A172 (cell line): ENCODE data around the gene OSBPL10. TPM values are rescaled to one million over a fixed set of nuclear protein-coding genes. Genes with fewer than 3 reads are reported as not detected.

Experiments
- DNase-seq: peaks from one replicate; pipeline ENCODE4 v3.0.0-alpha.2; 2015; ENCODE audit warnings: low spot score
- total RNA-seq: library from RNA; depleted of rRNA; stranded (reverse); fragments of >200 nt; shearing (Covaris generic); gene quantifications from 2 replicates; pipeline ENCODE4 v1.2.3, GENCODE V29; 2014

The OSBPL10 gene
- total RNA-seq, 1 experiment from 2014 or later, result 24.2 TPM

DNA sequence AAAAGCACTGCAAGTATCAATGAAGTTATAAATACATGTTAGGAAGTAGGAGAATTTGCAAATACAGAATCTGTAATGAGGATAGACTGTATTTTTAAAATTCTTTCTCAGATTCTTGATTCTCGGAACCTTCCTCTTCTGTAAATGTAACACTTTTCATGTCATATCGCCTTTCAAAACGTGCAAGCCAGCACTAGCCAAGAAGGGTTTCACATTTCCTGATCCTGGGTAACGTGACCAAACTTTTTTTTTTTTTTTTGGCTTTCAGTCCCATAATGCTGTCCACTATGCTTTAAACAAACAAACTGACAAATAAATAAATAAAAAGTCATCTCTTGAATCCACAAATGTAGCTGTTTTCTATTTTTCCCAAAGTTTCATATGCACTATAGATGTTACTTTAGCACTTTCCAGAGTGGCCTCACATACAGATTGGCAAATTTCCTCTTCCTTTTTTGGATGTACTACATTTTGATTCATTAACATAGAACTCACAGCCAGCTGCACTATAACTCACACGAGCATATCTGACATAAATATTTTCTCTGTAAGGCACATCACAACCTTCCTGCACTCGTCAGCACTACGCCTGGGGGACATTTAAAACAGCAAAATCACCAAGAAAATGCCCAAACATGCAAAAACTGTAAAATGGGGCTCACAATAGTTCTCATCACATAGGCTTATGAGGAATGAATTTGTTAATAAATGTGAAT lies 208.1 kb downstream of the OSBPL10 start:
- no peak for DNase-seq

DNA sequence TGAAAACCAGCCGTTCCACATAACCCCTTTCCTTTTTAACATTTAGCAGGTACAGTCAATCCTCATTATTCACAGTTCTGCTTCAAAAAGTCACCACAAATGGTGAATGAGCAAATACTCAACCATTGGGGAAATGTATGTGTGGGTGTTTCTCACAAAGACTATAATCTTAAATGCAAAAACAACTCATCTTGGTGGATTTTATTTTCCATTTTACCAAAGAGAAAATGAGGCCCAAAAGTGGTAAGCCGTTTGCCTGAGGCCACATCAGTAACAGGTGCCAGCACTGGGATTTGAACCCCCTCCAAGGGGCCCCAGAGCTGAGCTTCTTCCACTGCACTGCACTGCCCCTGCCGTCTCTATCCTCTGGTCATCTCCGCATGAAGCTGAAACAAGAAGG lies 208.8 kb downstream of the OSBPL10 start:
- no peak for DNase-seq

DNA sequence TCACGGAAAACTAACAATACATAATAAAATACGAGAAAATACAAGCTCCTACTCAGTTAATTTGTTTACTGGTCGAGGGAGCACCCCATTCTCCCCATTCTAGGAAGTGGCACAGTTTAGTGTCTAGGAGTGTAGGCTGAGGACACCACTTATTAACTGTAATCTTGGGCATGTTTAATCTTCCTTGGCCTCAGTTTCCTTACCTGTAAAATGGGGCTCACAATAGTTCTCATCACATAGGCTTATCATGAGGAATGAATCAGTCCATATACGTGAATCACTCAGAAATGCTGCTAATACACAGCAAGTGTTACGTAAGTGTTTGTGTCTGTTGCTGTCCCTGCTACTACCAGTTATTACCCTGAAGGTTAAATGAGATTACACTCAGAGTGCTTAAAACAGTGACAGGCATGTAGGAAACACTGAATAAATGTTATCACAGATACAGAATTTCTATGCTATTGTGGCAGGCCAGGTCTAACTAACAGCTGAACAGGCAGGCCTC lies 210.2 kb downstream of the OSBPL10 start:
- DNase-seq, result no peak

DNA sequence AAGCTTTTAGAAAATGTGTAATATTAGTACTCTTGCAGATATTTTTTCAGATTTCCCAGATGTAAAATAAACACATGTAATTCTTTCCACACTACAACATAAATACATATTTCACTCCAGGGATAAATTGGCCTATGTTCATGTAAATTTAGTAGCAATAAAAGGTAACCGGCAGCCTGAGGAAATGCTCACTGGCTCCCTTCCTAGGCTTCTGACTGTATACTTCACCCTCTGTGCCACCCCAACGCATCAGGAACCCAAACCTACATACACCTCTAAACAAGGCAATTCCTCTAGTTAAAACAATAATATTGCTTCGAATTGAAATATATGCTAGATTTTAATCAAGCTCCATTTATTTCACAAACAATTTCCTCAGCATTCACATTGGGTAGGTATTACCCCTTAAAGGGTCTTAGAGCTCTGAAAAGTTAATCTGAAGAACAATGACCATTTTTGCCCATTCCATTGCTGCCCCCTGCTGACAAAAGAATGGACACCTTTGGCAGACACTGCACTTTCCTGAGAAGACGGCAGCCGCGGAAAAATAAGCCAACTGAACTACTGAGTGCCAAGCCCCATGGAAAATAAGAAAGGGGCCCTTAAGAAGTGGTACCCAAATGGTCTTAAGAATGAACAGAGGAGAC lies 212.5 kb downstream of the OSBPL10 start:
- DNase-seq, result peak; percentile 43

DNA sequence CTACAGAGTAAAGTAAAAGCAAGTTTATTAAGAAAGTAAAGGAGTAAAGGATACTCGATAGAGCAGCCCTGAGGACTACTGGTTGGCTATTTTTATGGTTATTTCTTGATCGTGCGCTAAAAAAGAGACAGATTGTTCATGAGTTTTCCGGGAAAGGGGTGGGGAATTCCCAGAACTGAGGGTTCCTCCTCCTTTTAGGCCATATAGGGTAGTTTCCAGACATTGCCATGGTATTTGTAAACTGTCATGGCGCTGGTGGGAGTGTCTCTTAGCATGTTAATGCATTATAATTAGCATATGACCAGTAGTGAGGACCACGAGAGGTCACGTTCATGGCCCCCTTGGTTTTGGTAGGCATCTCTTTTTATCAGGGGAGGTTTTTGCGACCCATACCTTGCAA lies 213.1 kb downstream of the OSBPL10 start:
- no peak for DNase-seq

DNA sequence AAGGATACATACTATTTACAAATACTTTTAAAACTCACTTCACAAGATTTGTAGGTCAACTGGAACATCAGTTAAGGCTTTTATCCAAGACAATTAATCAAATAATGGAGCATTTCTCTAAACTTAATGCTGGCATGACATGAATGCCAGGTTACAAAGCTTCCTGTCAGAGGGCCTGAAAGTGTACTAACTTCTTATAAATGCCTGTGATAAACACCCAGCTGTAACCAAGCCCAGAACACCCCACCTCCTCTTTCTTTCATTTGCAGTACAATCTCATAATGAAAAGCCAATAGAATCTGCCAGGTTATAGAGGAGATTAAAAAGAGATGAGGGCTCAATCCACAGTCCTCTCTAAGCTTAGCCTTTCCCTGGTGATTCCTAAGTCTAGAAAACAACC lies 214.4 kb downstream of the OSBPL10 start:
- no peak for DNase-seq

DNA sequence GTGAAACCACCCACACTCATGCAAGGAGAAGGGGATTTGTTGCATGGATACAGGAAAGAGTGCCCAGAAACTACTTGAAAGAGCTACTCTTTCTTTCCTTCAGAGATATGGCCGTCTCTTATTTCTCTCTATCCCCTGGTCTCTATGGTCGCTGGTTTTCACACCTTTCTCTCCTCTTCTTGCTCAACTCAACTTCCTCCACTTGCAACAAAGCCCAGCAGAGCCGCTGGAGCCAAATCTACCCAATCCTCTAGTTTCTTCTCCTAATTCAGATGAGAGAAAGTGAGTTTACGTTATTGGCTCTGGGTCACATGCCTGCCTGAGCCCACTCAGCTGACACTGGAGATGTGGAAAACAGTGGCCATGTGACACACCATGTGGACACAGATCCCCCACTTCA lies 215.2 kb downstream of the OSBPL10 start:
- DNase-seq, result no peak

DNA sequence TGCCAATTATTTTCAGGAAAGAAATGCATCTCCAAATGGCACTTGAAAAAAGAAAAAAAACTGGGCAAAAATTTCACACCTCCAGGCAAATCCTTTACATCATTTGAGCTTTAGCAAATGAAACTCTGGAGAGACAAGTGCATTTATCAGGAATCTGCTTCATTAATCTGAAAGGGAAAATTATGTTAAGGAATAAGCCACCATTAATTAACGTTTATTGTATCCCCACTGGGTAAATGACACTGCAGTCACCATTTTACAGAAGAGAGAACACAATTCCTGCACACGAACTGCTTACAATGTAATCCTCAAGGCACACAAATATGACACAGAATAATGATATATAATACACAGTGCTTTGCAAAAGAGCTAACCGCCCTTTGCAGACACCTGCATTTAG lies 217.3 kb downstream of the OSBPL10 start:
- no peak for DNase-seq

DNA sequence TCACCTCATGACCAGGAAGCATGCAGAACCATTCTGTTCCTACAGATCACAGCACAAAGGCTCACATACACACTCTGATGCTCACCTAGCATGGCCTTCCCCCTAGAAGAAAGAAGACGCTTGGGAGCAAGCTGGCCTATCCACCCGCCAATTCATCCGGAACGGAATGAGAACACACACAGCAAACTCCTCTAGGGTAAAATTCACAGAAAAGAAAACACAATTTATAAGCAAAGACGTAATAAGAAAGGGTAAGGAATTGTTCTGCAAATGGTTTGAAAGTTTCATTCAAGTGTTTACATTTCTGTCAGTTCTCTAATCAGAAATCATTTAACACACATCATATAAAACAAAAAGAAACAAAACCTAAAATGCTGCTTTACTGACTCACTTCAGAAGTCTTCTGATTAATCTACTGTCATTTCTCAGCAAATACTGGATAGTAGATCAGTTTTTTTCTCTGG lies 218.1 kb downstream of the OSBPL10 start:
- no peak for DNase-seq

DNA sequence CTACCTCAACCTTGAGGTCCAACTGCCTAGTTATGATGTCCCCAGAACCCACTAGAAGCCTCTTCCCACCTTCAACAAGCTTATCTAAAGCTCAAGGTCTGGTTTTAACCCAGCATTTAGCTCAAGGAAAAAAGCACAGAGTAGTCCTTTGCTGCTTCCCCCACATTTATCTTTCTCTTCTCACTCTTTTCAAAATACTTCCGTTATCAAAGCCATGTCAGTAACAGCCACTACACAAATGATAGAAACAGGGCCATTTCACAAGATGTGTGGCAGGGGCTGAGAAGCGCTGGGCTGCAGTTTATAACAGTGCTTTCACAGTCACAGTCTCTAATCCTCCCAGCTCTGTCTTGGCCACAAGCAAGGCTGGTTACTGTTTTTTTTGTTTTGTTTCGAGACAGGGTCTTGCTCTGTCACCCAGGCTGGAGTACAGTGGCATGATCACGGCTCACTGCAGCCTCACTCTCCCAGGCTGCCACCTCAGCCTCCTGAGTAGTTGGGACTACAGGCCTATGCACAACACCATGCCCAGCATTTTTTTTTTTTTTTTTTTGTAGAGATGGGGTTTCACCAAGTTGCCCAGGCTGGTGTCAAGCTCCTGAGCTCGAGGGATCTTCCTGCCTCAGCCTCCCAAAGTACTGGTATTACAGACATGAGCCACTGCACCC lies 218.8 kb downstream of the OSBPL10 start:
- DNase-seq, result no peak

DNA sequence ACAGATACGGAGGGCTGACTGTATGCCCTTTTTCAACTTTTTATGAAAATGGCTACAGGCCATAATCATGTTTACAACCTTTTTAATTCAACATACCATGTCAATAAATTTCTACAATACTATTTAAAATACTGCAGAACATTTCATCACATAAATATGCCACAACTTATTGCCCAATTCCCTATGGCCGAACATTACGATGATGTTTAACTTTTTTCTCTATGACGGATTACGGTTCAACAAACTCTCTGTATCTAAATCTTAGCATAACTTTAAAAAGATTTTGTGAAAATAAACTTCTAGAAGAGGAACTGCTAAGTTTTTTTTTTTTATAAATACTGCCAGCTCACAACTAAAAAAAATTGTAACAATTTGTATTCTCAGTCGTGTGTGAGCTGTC lies 220.4 kb downstream of the OSBPL10 start:
- DNase-seq, result no peak

DNA sequence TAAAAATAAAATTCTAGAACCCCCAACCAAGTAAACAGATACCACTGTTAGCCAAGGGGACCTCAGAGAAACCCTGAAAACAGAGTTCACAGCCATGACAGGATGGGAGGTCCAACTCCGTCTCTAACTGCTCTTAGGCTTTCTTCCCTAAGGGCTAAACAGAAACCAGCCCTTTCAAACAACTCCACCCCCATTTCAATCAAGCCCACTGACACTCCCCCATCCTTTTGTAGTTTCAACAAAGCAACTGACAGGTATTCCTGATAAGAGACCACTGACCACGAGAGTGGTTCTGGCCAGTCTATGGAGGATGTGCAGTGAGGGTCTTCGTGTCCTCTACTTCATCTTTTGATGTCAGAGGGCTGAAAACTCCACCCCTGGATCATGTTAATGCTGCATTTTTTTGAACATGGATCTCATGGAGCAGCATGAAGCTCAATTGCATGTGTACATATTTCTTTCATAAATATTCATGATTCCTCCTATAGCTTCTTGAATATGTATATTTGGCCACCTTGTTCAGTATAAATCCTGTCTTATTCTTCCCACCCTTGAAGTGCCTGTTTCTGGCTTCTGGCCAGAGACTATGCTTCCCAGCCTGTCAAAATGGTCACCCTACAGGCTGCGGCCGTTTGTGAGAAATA lies 222.6 kb downstream of the OSBPL10 start:
- no peak for DNase-seq

DNA sequence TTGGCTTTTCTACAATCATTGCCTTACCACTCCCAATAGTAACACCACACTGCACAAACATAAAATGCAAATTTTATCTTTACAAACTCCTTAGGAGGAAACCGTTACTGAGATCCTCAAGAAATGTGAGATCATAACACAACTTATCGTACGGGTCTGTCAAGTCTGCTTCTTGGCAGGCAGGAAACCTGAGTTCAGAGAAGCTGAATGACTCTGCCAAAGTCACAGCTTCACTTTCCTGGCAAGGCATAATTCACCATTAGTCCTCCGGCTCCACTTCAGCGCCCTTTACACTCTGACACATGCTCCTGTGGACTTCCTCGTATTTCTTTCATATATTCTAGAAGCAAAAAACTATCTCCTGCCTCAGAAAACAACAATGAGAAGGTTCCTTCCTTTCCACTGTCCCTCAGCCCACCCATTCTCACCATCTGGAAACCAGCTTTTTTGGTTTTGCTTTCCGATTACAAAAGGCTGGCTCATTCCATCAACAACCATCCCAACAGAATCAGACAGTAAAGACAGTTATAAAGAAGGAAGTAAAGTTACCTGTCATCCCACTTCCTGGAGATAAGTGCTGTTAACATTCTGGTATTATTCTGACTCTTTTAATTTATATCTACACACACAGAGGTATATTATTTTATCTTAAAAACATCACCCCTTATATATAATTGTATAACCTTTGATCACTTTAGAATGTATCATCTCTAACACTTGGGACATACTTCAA lies 225.0 kb downstream of the OSBPL10 start:
- no peak for DNase-seq

DNA sequence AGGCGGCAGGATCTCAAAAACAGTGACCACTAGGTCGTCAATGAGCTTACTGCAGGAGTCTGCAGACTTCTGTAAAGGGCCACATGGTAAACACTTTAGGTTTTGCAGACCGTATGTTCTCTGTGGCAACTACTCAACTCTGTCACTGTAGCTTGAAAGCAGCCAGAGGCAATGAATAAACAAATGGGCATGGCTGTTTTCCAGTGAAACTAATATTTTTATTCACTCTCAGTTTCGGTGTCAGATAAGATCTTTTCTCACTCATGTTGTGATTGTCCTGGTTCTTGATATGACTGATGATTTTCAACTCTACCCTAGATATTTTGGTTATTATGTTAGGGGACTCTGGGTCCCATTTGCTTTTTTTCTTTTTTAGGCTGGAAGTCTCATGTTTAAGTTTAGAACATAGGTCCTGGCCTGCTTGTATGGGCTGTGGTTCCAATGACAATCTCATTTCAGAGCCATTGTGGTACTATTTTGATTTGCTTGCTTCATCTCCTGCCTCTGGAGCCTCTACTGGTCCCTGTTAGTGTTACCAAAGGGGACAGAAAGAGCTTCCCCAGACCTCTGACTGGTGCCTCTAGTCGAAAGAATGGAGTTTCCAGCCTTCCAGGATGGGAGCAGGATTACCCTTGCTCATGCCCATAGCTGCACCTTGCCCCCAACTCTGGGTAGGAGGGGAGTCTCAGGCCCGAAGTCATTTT lies 226.3 kb downstream of the OSBPL10 start:
- no peak for DNase-seq

DNA sequence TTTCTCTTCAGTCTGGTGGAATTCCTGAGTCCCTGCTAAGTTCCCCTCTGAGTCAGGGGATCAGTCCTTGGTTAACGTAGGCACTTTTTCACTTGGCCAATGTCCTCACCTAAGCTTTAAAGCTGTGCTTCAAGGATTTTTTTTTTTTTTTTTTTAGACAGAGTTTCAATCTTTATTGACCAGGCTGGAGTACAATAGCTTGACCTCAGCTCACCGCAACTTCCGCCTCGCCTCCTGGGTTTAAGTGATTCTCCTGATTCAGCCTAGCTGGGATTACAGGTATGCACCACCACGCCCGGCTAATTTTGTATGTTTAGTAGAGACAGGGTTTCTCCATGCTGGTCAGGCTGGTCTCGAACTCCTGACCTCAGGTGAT lies 228.0 kb downstream of the OSBPL10 start:
- DNase-seq, result no peak

DNA sequence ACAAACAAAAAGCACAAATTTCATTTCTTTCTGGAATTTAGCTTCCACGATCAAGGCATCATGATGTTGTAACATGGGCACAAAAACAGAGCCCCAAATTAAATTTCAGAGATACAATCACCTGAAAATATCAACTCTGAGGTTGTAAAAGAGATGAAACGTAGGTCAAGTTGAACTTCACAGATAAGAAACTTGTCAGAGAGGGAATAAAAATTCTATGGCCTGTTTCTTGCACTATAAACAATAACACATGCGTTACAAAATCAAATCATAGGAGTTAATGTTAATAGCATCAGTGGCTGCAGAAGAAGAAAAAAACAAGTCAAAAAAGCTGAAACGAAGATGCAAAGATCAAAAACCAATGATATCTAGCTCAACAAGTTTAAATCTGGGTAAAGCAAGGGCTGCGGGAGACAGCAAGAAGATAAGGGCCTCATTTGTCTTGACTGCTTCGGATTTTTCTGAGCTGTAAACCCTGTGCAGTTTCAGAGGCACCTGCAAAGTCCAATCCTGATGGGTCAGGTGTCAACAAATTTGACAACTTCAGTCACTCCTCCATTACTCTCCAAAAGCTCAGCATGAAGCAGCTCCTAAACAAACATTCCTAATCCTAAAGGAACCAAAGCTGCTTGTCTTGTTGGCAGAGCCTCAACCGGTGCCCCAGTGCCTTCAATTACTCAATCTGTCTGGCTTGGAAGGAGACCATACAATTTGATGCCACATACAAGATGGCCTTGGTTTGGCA lies 228.6 kb downstream of the OSBPL10 start:
- DNase-seq, result no peak

DNA sequence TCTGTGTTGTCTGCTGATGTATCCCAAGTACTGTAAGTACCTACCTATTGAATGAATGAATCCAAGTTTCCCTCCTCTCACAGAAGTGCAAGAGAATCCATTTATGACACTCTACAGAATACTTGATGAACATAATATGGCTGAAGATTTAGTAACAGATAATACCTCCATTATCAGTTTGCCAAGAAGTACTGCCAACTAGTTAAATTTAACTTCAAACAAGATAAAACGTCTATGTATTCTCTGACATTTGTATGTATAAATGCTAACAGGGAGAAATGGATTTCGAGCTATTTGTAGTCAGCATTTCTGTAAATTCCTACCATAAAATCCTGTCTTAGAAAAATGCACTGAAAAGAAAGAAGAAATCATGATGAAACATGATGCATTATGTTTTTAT lies 230.7 kb downstream of the OSBPL10 start:
- no peak for DNase-seq

DNA sequence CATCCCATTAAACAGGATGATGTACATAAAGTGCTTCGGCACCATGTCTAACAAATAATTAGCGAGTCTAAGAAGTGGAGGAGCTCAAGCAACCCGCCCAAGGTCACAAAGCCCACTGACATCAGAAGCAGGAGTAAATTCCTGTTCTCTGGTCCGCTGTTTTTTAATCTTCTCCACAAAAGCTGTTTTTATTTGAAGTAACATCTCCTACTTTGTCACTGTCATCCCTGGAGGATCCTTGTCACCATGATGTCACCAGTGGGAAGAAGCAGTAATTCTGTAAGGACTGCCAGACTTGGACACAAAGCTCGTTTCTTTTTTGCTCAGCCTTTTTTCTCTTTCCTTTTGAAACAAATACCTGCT lies 232.1 kb downstream of the OSBPL10 start:
- DNase-seq, result no peak

DNA sequence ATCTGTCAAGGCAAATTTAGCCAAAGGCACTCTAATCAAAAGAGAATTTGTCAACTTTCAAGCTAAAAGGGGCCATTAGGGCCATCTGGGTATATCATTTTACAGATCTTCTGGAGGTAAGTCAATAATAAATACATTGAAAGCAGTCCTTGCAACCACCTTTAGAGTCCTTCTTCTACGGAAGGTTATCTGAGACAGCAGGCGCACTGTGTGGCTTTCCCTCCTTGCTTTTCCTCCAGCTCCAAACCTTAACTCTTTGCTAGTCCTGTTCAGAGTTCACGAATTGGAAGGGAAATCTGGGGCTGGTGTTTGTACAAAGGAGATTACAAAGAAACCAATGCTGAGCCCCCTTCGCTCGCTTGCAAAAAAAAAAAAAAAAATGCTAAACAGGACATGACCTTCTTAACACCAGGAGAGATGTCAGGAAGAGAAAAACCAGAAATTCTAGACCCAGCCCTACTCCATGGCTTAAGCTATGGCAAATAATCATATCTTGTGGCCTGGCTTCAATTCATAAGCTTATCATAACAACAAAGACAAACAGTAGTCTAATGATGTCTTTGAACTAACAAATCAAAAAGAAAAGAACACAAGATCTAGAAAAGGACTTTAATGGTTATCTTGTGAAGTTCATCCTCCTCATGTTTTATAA lies 232.7 kb downstream of the OSBPL10 start:
- no peak for DNase-seq

DNA sequence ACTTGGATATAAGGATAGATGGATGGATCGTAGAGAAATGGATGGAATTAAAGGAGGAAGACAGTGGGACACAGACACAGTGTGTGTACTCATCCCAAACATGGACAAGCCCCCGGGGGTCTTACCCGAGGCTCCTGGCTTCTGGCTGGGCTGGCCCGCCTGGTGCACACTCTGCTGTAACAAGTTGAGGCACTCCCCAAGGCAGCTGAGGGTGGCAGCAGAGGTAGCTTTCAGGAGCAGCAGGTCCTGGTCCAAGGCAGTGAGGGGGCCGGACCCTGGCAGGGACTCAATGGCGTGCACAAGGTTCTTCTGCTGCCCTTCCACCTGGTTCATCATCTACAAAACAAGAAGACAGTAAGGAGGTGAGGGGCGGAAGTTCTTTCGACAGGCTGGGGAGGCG lies 233.3 kb downstream of the OSBPL10 start:
- no peak for DNase-seq
